Loucy (cell line): ENCODE data around the gene PROX2.

Experiments
- CTCF ChIP-seq: fragments of 200-600 bp; sonication (generic); conservative IDR thresholded peaks from 2 replicates; pipeline ENCODE4 v1.5.1; 2014; ENCODE audit warnings: mild to moderate bottlenecking, antibody characterized with exemption, low read length
- EZH2phosphoT487 ChIP-seq: fragments of 200-600 bp; IDR thresholded peaks from 2 replicates; pipeline ENCODE4 v1.6.1; 2018; ENCODE audit warnings: antibody characterized with exemption, mild to moderate bottlenecking, moderate library complexity, borderline replicate concordance

DNA sequence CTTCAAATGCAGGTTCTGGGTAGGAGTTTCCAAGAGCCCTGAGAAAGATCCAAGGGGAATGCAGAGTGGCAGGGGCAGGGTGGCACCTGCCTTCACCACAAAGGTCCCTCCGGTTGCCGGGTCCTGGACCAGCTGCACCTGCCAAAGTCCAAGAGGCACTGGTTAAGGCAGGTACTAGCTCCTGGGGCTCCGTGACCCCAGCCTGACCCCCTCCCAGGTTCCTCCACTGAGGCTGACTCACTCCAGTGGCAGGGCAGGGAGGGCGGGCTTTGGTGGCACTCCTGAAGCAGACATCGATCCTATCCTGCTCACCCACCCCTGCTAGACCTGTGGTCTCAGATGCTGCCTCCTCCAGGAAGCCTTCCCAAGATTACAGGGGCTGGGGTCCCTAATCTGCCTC is 35.8 kb upstream of the PROX2 start:
- TF ChIP-seq CTCF (no peak), EZH2phosphoT487 (no peak)
